Adipocyte (in vitro differentiated cells): ENCODE results near the gene RGL2.
A peak's percentile ranks its signal among the peaks of the same experiment; 100 is the strongest.
"Not testable (repeated sequence)": the region's sequence is repeated elsewhere in the genome, so short reads cannot be mapped to it uniquely, and the experiment has no call there.

Source experiments
- DNase-seq: peaks from one replicate; pipeline ENCODE4 v3.0.0-alpha.2; 2015; ENCODE audit warnings: low read depth
- H3K27me3 ChIP-seq: replicated peaks from 2 replicates; pipeline ENCODE4 v1.7.0; 2013; ENCODE audit warnings: mild to moderate bottlenecking, low read length, moderate library complexity; ENCODE audit not compliant: control insufficient read depth, insufficient read depth
- H3K36me3 ChIP-seq: 2 replicates; pipeline ENCODE4 v1.7.0; 2013; ENCODE audit warnings: low read length, mild to moderate bottlenecking, moderate library complexity; ENCODE audit not compliant: control insufficient read depth, insufficient read depth, severe bottlenecking
- H3K4me1 ChIP-seq: 2 replicates; pipeline ENCODE4 v1.7.0; 2013; ENCODE audit warnings: mild to moderate bottlenecking, low read length, moderate library complexity; ENCODE audit not compliant: control insufficient read depth, insufficient read depth
- H3K4me3 ChIP-seq: 2 replicates; pipeline ENCODE4 v1.7.0; 2013; ENCODE audit warnings: mild to moderate bottlenecking, low read length, moderate library complexity
- H3K9ac ChIP-seq: 2 replicates; pipeline ENCODE4 v1.7.0; 2013; ENCODE audit warnings: mild to moderate bottlenecking, low read length, moderate library complexity
- H3K9me3 ChIP-seq: 2 replicates; pipeline ENCODE4 v1.7.0; 2013; ENCODE audit warnings: mild to moderate bottlenecking, low read length, moderate library complexity; ENCODE audit not compliant: control insufficient read depth

The RGL2 gene

GRCh38 chr6:33264015-33264414 is 34.7 kb downstream of the RGL2 start:
- Histone ChIP-seq H3K4me3 (no peak overlapping the region), H3K9me3 (no peaks in the 10 kb centered on the region), H3K36me3 (peaks cover 82% of the 10 kb centered on the region), H3K27me3 (no peaks in the 10 kb centered on the region), H3K4me1 (peaks cover 7% of the 10 kb centered on the region), H3K9ac (no peak overlapping the region)
- no peak for DNase-seq

GRCh38 chr6:33262490-33262889 is 36.3 kb downstream of the RGL2 start:
- peaks cover 75% of the 10 kb centered on the region for H3K36me3 ChIP-seq
- H3K4me1 ChIP-seq, H3K9me3 ChIP-seq, H3K27me3 ChIP-seq, H3K9ac ChIP-seq, H3K4me3 ChIP-seq, DNase-seq: not testable (repeated sequence)

DNA sequence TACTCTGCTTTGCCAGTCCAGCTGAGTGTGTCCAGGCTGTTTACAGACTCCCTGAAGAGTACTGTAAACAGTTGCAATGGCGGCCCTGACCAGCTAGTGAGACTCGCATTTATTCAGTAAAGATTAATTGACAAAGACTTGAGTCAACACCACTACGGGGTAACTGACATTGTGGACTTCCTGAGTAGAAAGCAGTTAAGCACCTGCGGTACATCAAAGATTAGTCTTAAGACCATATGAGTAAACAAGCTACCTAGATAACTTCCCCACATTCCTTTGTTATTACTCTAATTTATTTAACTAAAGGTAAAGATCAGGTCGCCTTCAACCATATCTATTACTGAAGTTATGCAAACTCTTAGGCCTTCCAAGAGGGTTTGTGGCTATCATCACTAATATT is 39.7 kb downstream of the RGL2 start:
- DNase-seq: no peak
- Histone ChIP-seq H3K4me1 (peaks cover 7% of the 10 kb centered on the region), H3K36me3 (peaks cover 53% of the 10 kb centered on the region)

DNA sequence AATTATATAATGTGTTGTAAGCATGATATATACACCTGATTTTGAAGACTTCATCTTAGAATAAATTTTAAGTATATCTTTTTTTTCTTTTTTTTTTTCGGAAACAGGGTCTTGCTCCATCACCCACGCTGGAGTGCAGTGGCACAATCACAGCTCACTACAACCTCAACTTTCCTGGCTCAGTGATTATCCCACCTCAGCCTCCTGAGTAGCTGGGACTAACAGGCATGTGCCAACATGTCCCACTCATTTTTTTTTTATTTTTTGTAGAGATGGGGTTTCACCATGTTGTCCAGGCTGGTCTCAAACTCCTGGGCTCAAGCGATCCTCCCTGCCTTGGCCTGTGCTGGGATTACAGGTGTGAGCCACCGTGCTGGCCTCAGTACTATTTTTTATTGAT is 44.2 kb downstream of the RGL2 start:
- Histone ChIP-seq H3K9ac (no peak overlapping the region), H3K36me3 (peaks cover 30% of the 10 kb centered on the region), H3K27me3 (no peaks in the 10 kb centered on the region), H3K4me1 (peaks cover 33% of the 10 kb centered on the region), H3K9me3 (no peaks in the 10 kb centered on the region), H3K4me3 (no peak overlapping the region)
- DNase-seq: no peak

More for the DNA sequence above, 39.7 kb downstream of the RGL2 start:
- Histone ChIP-seq H3K9me3 (no peaks in the 10 kb centered on the region), H3K27me3 (no peaks in the 10 kb centered on the region), H3K4me3 (no peak overlapping the region), H3K9ac (no peak overlapping the region)

- H3K27me3 ChIP-seq: no peaks in the 10 kb centered on the region
- peaks cover 19% of the 10 kb centered on the region for H3K36me3 ChIP-seq
- peaks cover 43% of the 10 kb centered on the region for H3K4me1 ChIP-seq
- H3K9me3 ChIP-seq: no peaks in the 10 kb centered on the region
- H3K4me3 ChIP-seq: no peak overlapping the region
- DNase-seq: peak; percentile 39
- no peak overlapping the region for H3K9ac ChIP-seq
Measured at GRCh38 chr6:33252759-33253158, 46.0 kb downstream of the RGL2 start.

DNA sequence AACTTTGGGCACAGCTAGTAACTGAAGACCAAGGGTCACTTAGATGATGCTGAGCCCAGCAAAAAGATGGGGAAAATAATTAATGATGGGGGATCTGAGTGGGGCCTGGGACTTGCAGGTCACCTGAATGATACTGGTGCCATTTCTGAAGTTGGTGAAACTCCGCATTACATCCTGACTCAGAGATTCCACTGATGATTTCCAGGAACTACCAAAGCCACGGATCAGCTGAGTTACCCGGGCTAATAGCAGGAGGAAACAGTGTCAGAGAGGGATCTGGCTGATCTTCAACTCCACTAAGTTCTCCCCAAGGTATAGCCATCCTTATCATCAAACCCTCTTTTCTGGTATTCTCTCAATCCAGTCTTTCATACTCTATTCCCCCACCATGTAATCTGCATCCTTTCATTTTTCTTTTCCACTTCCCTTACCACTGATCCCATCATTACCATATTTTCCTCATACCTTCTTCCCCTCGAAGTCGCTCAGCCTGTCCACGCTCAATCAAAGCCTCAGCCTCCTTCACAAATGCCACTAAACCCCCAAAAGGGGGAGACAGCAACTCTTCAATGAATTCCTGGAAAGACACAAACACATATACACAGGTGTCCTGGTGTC is 47.2 kb downstream of the RGL2 start:
- no peak for DNase-seq
- Histone ChIP-seq H3K9me3 (no peaks in the 10 kb centered on the region), H3K36me3 (peaks cover 15% of the 10 kb centered on the region), H3K27me3 (no peaks in the 10 kb centered on the region), H3K4me3 (no peak overlapping the region), H3K9ac (no peak overlapping the region), H3K4me1 (peaks cover 46% of the 10 kb centered on the region)

- DNase-seq: no peak
- H3K9me3 ChIP-seq: no peaks in the 10 kb centered on the region
- no peaks in the 10 kb centered on the region for H3K27me3 ChIP-seq
- H3K36me3 ChIP-seq: peaks cover 15% of the 10 kb centered on the region
- H3K9ac ChIP-seq: peak overlapping the region; percentile 98
- H3K4me3 ChIP-seq: peak overlapping the region; percentile 90
- H3K4me1 ChIP-seq: peaks cover 46% of the 10 kb centered on the region
Measured at GRCh38 chr6:33250731-33251130, 48.0 kb downstream of the RGL2 start.

GRCh38 chr6:33249732-33250630 is 48.8 kb downstream of the RGL2 start:
- H3K36me3 ChIP-seq: peaks cover 11% of the 10 kb centered on the region
- DNase-seq: peak; percentile 80

GRCh38 chr6:33248932-33249731 is 49.6 kb downstream of the RGL2 start:
- Histone ChIP-seq H3K4me1 (peaks cover 46% of the 10 kb centered on the region), H3K36me3 (peaks cover 8% of the 10 kb centered on the region), H3K9me3 (no peaks in the 10 kb centered on the region), H3K27me3 (no peaks in the 10 kb centered on the region), H3K9ac (peak overlapping the region; percentile 98), H3K4me3 (peak overlapping the region; percentile 90)
- peak; percentile 99 for DNase-seq

More at GRCh38 chr6:33249732-33250630, 48.8 kb downstream of the RGL2 start:
- peak overlapping the region; percentile 90 for H3K4me3 ChIP-seq
- H3K27me3 ChIP-seq: no peaks in the 10 kb centered on the region
- H3K9ac ChIP-seq: peak overlapping the region; percentile 98
- peaks cover 46% of the 10 kb centered on the region for H3K4me1 ChIP-seq
- H3K9me3 ChIP-seq: no peaks in the 10 kb centered on the region

DNA sequence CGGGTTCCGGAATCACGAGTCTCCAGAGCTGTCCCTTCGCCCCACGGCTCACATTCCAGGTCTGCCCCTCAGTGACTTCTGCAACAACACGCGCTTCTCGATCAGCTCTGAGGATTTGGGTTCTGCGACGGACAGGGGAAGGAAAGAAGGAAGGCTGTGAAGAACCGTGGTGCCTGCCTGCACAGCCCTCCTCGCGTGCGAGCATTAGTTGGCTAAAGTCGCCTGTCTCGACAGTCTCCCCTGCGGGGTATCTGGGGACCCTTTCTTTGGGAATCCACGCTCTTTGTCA is 50.2 kb downstream of the RGL2 start:
- Histone ChIP-seq H3K27me3 (no peaks in the 10 kb centered on the region), H3K9ac (peak overlapping the region; percentile 89)
- peak; percentile 70 for DNase-seq

More for the DNA sequence above, 50.2 kb downstream of the RGL2 start:
- no peaks in the 10 kb centered on the region for H3K9me3 ChIP-seq
- peaks cover 46% of the 10 kb centered on the region for H3K4me1 ChIP-seq
- H3K4me3 ChIP-seq: peak overlapping the region; percentile 90
- H3K36me3 ChIP-seq: peaks cover 8% of the 10 kb centered on the region
